ENCODE results near the gene ROBO4. TPM values are rescaled to one million over a fixed set of nuclear protein-coding genes. Genes with fewer than 3 reads are reported as not detected.
A peak's percentile ranks its signal among the peaks of the same experiment; 100 is the strongest.

The ROBO4 gene
- total and polyA plus RNA-seq, 2 of the 13 experiments (the other 11 are each of a cell fraction or from before 2014, with no cell fraction given) = 0.07 to 1.1 TPM

GRCh38 chr11:124863137-124863825 lies 34.4 kb downstream of the ROBO4 start (continued):
- TF ChIP-seq, protein P1, sequence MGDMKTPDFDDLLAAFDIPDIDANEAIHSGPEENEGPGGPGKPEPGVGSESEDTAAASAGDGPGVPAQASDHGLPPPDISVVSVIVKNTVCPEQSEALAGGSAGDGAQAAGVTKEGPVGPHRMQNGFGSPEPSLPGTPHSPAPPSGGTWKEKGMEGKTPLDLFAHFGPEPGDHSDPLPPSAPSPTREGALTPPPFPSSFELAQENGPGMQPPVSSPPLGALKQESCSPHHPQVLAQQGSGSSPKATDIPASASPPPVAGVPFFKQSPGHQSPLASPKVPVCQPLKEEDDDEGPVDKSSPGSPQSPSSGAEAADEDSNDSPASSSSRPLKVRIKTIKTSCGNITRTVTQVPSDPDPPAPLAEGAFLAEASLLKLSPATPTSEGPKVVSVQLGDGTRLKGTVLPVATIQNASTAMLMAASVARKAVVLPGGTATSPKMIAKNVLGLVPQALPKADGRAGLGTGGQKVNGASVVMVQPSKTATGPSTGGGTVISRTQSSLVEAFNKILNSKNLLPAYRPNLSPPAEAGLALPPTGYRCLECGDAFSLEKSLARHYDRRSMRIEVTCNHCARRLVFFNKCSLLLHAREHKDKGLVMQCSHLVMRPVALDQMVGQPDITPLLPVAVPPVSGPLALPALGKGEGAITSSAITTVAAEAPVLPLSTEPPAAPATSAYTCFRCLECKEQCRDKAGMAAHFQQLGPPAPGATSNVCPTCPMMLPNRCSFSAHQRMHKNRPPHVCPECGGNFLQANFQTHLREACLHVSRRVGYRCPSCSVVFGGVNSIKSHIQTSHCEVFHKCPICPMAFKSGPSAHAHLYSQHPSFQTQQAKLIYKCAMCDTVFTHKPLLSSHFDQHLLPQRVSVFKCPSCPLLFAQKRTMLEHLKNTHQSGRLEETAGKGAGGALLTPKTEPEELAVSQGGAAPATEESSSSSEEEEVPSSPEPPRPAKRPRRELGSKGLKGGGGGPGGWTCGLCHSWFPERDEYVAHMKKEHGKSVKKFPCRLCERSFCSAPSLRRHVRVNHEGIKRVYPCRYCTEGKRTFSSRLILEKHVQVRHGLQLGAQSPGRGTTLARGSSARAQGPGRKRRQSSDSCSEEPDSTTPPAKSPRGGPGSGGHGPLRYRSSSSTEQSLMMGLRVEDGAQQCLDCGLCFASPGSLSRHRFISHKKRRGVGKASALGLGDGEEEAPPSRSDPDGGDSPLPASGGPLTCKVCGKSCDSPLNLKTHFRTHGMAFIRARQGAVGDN (CRISPR knock-in tag; IDR thresholded peaks at IDR 0.05) = peak; percentile 41
- TF ChIP-seq, protein P2, sequence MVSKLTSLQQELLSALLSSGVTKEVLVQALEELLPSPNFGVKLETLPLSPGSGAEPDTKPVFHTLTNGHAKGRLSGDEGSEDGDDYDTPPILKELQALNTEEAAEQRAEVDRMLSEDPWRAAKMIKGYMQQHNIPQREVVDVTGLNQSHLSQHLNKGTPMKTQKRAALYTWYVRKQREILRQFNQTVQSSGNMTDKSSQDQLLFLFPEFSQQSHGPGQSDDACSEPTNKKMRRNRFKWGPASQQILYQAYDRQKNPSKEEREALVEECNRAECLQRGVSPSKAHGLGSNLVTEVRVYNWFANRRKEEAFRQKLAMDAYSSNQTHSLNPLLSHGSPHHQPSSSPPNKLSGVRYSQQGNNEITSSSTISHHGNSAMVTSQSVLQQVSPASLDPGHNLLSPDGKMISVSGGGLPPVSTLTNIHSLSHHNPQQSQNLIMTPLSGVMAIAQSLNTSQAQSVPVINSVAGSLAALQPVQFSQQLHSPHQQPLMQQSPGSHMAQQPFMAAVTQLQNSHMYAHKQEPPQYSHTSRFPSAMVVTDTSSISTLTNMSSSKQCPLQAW (CRISPR knock-in tag; IDR thresholded peaks at IDR 0.05) = no peak

DNA sequence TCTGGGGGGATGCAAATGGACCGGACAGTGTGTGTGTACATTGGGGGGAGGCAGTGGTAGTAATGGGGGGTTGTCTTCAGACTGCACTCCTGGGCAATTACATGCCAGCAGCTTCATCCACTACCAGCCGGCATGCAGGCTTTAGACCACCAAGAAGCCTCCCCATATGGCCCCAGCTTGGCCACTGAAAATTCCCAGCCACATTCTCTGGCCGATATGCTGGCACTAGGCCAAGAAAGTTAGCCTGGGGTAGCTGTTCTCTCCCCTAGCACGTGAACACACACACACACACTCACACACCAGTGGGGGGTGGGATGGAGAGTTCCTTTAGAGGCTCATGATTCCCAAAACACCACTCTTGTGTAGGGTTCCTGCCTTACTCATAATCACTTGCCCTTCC lies 36.0 kb downstream of the ROBO4 start:
- WGBS (ENCODE audit: low lambda C conversion rate) = 0% methylated on average over 2 of the region's 4 CpGs
- no peak overlapping the region for H2AFZ ChIP-seq (ENCODE audit: low read length)
- H3K27me3 ChIP-seq (ENCODE audit: control insufficient read depth in 1 of 2, insufficient read depth in 2 of 2, low read length in 2 of 2) = peaks cover 13 to 50% of the 10 kb centered on the region in 2 experiments; a peak in 4 of 5 replicates
- no peak overlapping the region for H3K4me3 ChIP-seq (replicated peaks in 1 of 3; ENCODE audit: insufficient read depth in 1 of 3, low read depth in 2 of 3, low read length in 3 of 3)
- CTCF ChIA-PET (ENCODE audit: low intra/inter-chr PET ratio, low total read pairs) = no interaction called here
- TF ChIP-seq ZNF615 (CRISPR knock-in tag; IDR thresholded peaks at IDR 0.05; ENCODE audit: borderline replicate concordance) (no peak), TBX2 (CRISPR knock-in tag; IDR thresholded peaks at IDR 0.05; ENCODE audit: borderline replicate concordance) (no peak), FOXK2 (IDR thresholded peaks at IDR 0.05) (no peak), ZBTB7A (CRISPR knock-in tag; IDR thresholded peaks at IDR 0.05) (no peak), TRIM24 (CRISPR knock-in tag; IDR thresholded peaks at IDR 0.05) (no peak), LCORL (IDR thresholded peaks at IDR 0.05) (peak; percentile 33; the same call in 1 of the 2 replicates), LCORL (CRISPR knock-in tag; IDR thresholded peaks at IDR 0.05) (no peak)
- no peak overlapping the region for H3K9ac ChIP-seq (ENCODE audit: insufficient read depth, low read depth, low read length)
- no peaks in the 10 kb centered on the region for H4K20me1 ChIP-seq (ENCODE audit: insufficient read depth, low read length)
- FAIRE-seq = no peak
- BruUV-seq (replicated peaks) = no TSS peak
- no peaks in the 10 kb centered on the region for H3K9me3 ChIP-seq (ENCODE audit: low read length)
- H3K36me3 ChIP-seq (replicated peaks in 1 of 2; ENCODE audit: control insufficient read depth in 1 of 2, insufficient read depth in 2 of 2, low read length in 2 of 2) = no peaks in the 10 kb centered on the region
- H3K79me2 ChIP-seq (ENCODE audit: insufficient read depth, low read length) = no peaks in the 10 kb centered on the region
- H3K4me2 ChIP-seq (ENCODE audit: low read depth, low read length) = no peak overlapping the region
- DNase-seq (ENCODE audit: low spot score) = no peak
- POLR2A ChIA-PET = no interaction called here
- intact Hi-C loops (cut with micrococcal nuclease; ENCODE audit: unreplicated experiment) = no loop called here
- in situ Hi-C loops (cut with HindIII; ENCODE audit: extremely low pct_ligation_motif_present, low pct_unique_long_range_greater_than_20kb) = loop anchor here (10.0 kb wide), 3 partner anchors 187 to 457 kb away; partner anchors contain the start of genes SIAE and SPA17
- ATAC-seq = no peak
- no peak overlapping the region for H3K27ac ChIP-seq (ENCODE audit: extremely low read length, insufficient read depth, low read length)
- H3K4me1 ChIP-seq (ENCODE audit: insufficient read depth, low read length) = peaks cover 24% of the 10 kb centered on the region

Data from HepG2 (cell line).